T-helper 2 cell treated with Interferon-gamma antibody and Interleukin-4, amounts not matched to agents 5 μg/mL and 100 μg/mL, for 36 hours (primary cell): ENCODE measurements around the gene RAB3GAP1.

Source experiments
- DNase-seq: peaks from one replicate; pipeline ENCODE4 v3.0.0; 2021; ENCODE audit warnings: low spot score
- H3K27ac Mint-ChIP-seq: one replicate; pipeline ENCODE4 v1.8.0; 2021; ENCODE audit warnings: mild to moderate bottlenecking, mixed read lengths
- H3K27me3 Mint-ChIP-seq: one replicate; pipeline ENCODE4 v1.8.0; 2021; ENCODE audit warnings: low read depth, mixed read lengths
- H3K36me3 Mint-ChIP-seq: one replicate; pipeline ENCODE4 v1.8.0; 2021; ENCODE audit warnings: low read depth, mixed read lengths
- H3K4me1 Mint-ChIP-seq: one replicate; pipeline ENCODE4 v1.8.0; 2021; ENCODE audit warnings: low read depth, mixed read lengths
- H3K4me3 Mint-ChIP-seq: one replicate; pipeline ENCODE4 v1.8.0; 2022; ENCODE audit warnings: mild to moderate bottlenecking, moderate library complexity, mixed read lengths
- H3K9me3 Mint-ChIP-seq: one replicate; pipeline ENCODE4 v1.8.0; 2021; ENCODE audit warnings: mixed read lengths

The RAB3GAP1 gene

DNA sequence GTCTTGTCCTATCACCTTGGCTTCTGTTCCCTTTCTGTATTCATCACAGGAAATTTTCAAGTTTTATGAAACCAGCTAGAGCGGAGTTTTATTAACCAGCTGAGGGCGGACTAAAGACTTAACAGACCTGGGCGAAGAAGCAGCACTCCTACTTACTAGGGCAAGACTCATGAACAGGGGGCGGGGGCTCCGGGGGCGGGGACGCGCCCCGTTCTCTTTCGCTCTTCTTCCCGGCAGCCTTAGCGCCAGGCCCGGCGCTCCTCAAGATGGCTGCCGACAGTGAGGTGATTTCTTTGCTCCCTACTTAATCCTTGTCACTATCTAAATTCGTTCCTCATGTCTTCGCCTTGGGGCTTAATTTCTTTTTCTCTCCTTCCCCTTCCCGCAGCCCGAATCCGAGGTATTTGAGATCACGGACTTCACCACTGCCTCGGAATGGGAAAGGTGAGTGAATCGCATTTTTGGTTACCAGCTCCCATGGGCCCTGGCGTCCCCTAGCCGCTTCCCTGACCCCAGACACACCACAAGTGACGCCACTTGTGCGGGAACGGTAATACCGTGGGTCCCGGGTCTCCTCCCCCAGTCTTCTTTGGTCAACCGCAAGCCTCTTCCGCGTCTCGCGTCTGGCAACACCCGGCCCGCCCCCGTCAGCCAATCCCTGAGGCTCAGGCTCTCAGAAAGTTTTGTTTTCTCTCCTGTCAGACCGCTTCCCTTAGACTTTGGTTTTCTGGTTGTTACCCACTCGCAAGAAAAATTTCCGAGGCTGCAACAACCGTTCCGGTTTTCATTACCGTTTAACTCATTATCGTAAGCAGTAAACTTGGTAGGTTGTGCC, at the start of gene RAB3GAP1:
Gene RAB3GAP1, plus strand, starts transcription at position 251 of the 835 bp plus-strand sequence. Its CDS starts 16 bp downstream, at position 267.
- H3K27me3 Mint-ChIP-seq = peaks cover 2% of the 10 kb centered on the region
- peak; percentile 96 for DNase-seq
- peaks cover 38% of the 10 kb centered on the region for H3K4me1 Mint-ChIP-seq
- no peaks in the 10 kb centered on the region for H3K9me3 Mint-ChIP-seq
- peak within 1 kb of the TSS; percentile 100 for H3K27ac Mint-ChIP-seq
- peaks cover 17% of the 10 kb centered on the region for H3K36me3 Mint-ChIP-seq
- H3K4me3 Mint-ChIP-seq = peak within 1 kb of the TSS; percentile 98

DNA sequence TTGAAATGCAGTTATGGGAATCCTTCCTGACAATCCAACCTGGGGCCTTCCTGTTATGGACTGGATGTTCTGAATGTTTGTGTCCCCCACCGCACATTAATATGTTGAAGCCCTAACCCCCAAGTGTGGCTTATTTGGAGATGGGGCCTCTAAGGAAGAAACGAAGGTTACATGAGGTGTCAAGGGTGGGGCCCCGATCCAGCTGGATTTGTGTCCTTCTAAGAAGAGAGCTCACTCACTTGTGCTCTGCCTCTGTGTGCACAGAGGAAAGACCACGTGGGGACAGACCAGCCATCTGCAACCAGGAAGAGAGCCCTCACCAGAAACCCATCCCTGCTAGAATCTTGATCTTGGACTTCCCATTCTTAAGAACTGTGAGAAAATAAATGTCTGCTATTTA, 49.3 kb upstream of the RAB3GAP1 start:
- H3K9me3 Mint-ChIP-seq = no peaks in the 10 kb centered on the region
- no peak overlapping the region for H3K27ac Mint-ChIP-seq

DNA sequence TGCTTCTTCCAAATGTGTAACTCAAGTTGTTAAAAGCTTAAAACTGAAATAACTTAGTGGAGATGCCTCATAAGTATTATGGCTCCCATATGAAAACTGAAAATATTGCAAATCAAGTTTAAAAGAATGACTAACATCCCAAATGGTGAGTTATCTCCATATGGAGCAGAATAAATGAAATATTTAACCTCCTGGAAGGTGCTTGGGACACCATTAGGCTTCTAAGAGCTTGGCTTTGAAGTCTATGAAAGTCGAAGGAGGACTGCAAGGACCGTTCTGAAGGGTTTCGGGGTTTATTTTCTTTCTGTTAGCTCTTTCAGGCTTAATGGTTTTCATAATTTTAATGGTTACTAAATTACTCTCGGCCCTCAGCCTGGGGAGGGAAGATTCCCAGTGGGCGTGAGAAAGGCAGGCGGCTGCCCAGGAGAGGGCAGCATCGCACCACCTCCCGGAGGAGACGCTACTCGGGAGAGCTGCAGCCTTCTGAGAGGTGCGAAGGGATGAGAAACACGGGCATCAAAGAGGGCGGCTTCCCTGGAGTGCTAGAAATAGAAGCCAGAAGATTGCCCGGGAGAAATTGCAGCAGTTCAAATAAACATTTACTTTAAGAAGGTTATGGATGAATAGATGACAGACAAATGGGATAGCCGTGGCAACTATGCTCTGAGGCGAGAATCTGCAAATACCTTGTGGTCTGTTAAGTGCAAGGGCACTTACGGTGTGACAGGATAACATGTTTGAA, 47.9 kb upstream of the RAB3GAP1 start:
- peak; percentile 67 for DNase-seq
- Mint-ChIP-seq H3K27ac (no peak overlapping the region), H3K9me3 (no peaks in the 10 kb centered on the region), H3K27me3 (peaks cover 22% of the 10 kb centered on the region), H3K4me3 (no peak overlapping the region), H3K4me1 (peaks cover 5% of the 10 kb centered on the region), H3K36me3 (no peaks in the 10 kb centered on the region)

More for the DNA sequence above, 49.3 kb upstream of the RAB3GAP1 start:
- Mint-ChIP-seq H3K4me3 (no peak overlapping the region), H3K36me3 (no peaks in the 10 kb centered on the region), H3K27me3 (peaks cover 28% of the 10 kb centered on the region), H3K4me1 (peaks cover 5% of the 10 kb centered on the region)
- no peak for DNase-seq

GRCh38 chr2:135005753-135006152, 46.3 kb upstream of the RAB3GAP1 start:
- Mint-ChIP-seq H3K9me3 (no peaks in the 10 kb centered on the region), H3K4me1 (peaks cover 5% of the 10 kb centered on the region), H3K4me3 (no peak overlapping the region), H3K27me3 (peaks cover 19% of the 10 kb centered on the region), H3K36me3 (no peaks in the 10 kb centered on the region), H3K27ac (no peak overlapping the region)
- no peak for DNase-seq

DNA sequence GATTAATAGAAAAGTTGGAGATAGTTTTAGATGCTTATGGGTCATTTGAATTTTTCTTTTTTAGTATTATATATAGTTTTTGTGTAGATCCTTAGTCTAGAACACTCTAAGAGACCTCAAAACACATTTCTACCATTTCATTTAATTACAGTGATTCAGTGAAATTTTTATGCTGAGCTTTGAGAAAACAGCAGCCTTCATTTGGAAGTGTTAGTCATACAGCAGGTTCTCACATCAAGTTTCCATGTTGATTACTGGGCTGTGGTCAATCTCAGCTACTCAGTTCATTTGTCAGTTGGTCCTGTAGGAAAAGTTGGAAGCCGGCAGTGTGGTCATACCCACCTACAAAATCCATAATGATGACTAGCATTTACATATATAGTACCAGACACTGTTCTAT, 42.8 kb upstream of the RAB3GAP1 start:
- Mint-ChIP-seq H3K4me1 (peaks cover 2% of the 10 kb centered on the region), H3K27me3 (peaks cover 16% of the 10 kb centered on the region), H3K36me3 (no peaks in the 10 kb centered on the region), H3K27ac (no peak overlapping the region), H3K9me3 (no peaks in the 10 kb centered on the region), H3K4me3 (no peak overlapping the region)
- DNase-seq = no peak

- Mint-ChIP-seq H3K9me3 (no peaks in the 10 kb centered on the region), H3K4me3 (no peak overlapping the region), H3K27me3 (peaks cover 9% of the 10 kb centered on the region), H3K36me3 (no peaks in the 10 kb centered on the region), H3K4me1 (no peaks in the 10 kb centered on the region), H3K27ac (no peak overlapping the region)
- DNase-seq = no peak
Measured at GRCh38 chr2:135010200-135010942, 41.7 kb upstream of the RAB3GAP1 start.

DNA sequence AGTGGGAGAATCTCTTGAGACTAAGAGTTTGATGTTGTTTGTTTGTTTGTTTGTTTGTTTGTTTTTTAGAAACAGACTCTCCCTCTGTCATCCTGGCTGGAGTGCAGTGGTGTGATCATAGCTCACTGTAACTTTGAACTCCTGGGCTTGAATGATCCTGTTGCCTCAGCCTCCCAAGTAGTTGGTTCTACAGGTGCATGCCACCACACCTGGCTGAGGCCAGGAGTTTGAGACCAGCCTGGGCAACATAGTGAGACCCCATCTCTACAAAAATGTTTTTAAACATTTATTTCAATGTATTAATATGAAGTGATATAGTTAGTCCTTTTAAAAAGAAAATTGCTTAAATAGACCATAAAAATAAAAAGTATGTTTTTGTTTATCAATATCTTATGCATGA, 40.5 kb upstream of the RAB3GAP1 start:
- Mint-ChIP-seq H3K4me1 (no peaks in the 10 kb centered on the region), H3K9me3 (peaks cover 6% of the 10 kb centered on the region), H3K27ac (no peak overlapping the region), H3K27me3 (peaks cover 3% of the 10 kb centered on the region), H3K4me3 (no peak overlapping the region), H3K36me3 (no peaks in the 10 kb centered on the region)
- no peak for DNase-seq

DNA sequence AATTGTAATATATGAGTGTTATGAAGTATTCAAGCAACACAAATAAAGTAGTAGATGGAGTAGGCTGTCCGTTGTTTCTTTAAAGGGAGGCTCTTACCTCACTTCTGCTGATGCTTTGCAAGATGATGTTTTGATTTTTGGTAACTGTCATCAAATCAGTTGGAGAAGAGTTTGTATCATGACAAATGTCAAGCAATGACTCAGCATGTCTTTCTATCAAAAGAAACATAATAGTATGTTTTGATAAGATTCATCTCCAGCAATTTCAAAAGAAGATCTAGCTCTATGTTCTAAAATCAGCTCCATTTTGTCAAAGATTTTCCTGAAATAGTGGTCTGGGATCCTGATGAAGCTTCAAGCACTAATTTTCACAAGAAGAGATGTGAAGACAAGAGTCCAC, 30.5 kb upstream of the RAB3GAP1 start:
- Mint-ChIP-seq H3K27ac (no peak overlapping the region), H3K4me3 (no peak overlapping the region), H3K36me3 (peaks cover 2% of the 10 kb centered on the region), H3K4me1 (peaks cover 8% of the 10 kb centered on the region), H3K27me3 (no peaks in the 10 kb centered on the region), H3K9me3 (peaks cover 18% of the 10 kb centered on the region)
- DNase-seq = no peak

DNA sequence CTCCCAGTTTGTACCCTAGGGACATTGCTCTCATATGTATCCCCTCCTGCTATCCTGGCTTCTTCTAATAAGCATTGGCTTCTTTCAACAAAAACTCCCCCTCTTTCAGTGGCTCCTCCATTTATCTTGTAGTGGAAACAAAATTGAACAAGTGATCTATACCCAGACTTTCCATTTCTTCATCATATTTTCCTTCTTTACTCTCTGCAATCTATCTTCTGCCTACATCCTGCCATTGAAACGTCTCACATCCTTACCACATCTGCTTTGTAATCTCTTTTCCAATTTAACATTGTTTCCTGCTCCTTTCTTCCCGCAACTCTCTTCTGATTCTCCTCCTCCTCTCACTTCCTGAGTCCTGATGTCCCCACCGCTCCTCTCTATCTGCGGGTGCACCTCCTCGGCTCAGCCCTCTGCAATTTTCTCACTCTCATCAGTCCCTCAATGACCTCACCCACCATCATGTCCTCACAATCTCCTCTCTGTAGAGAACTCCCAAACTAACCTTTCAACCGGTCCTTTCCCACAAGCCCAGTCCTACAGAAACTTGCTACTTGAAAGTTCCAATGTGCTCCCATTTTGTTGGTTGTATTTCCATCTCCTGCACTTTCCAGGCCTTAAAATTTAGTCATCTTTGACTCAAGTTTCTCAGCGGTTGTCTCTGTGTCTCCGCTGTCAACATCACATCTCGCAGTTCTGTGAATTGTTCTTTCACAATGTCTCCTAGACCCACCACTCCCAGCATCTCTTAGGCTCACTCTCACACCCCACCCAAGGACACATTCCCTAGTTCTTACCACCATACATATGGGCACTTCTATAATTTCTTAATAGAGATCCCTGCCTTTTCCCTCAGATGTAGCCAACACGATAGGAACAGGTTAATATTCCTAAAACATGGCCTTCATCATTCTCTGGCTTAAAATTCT, 28.9 kb upstream of the RAB3GAP1 start:
- Mint-ChIP-seq H3K27me3 (no peaks in the 10 kb centered on the region), H3K4me1 (peaks cover 8% of the 10 kb centered on the region), H3K36me3 (peaks cover 2% of the 10 kb centered on the region), H3K4me3 (no peak overlapping the region), H3K27ac (no peak overlapping the region), H3K9me3 (peaks cover 14% of the 10 kb centered on the region)
- DNase-seq = no peak

DNA sequence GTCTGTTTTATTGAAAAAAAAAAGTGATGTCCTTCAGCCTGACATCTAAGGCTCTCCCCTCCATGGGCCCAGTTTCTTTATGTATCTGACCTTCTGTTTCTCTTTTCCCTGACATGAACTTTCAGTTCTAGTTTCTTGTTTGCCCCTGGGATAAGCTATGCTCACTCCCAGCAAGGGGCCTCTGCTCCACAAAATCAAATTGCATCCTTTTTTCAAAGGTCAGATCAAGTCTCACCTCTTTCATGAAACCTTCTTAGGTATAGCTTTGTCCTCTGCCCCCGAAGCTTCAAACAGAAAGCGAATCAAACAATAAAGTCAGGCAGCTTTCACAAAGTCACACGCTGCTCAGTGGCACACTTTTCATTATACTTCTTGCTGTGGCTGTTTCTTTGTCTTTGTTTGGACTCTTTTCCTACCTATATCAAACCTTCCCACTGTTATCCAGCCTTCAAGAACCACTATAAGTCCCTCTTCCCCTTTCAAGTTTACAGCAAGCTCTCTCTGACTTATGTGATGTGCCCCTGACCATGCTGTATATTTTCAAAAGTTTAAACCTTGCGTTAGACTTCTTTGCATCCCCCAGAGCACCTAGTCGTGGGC, 28.1 kb upstream of the RAB3GAP1 start:
- H3K9me3 Mint-ChIP-seq = peaks cover 14% of the 10 kb centered on the region
- no peak overlapping the region for H3K27ac Mint-ChIP-seq
- no peak overlapping the region for H3K4me3 Mint-ChIP-seq
- no peak for DNase-seq
- no peaks in the 10 kb centered on the region for H3K27me3 Mint-ChIP-seq
- peaks cover 8% of the 10 kb centered on the region for H3K4me1 Mint-ChIP-seq
- peaks cover 2% of the 10 kb centered on the region for H3K36me3 Mint-ChIP-seq

DNA sequence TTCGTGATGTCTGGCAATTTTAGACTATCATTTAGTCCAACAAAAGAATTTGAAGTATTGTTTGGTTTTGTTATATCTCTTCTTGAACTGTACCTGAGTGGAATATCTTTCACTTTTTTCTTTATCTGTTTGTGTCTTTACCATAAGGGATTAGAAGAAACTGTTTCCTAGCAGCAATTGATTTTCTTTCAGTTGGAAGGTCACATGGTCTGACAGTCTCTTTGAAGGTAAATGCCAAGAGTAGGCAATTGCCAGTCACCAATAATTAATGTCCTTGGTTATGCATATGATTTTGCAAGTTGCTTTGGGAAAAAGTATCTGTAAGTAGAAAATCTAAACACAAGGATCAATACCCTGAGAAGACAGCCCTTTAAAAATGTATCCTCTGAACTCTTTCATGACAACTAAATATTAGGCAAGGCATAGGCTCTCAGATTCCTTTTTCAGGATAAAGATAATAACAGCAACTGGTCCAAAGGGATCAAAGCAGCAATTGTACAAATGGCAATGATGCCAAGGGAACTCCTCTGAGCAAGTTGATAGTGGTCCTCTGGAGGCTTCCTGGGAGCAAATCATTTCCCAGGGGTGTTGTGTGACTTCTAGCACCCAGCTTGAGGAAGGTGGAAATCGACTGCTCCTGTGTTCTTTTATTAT, 22.5 kb upstream of the RAB3GAP1 start:
- no peak for DNase-seq
- no peak overlapping the region for H3K4me3 Mint-ChIP-seq
- no peaks in the 10 kb centered on the region for H3K27me3 Mint-ChIP-seq
- H3K27ac Mint-ChIP-seq = no peak overlapping the region
- no peaks in the 10 kb centered on the region for H3K9me3 Mint-ChIP-seq
- no peaks in the 10 kb centered on the region for H3K36me3 Mint-ChIP-seq
- H3K4me1 Mint-ChIP-seq = no peaks in the 10 kb centered on the region

- Mint-ChIP-seq H3K4me3 (no peak overlapping the region), H3K9me3 (no peaks in the 10 kb centered on the region), H3K27ac (no peak overlapping the region), H3K4me1 (no peaks in the 10 kb centered on the region), H3K27me3 (no peaks in the 10 kb centered on the region), H3K36me3 (no peaks in the 10 kb centered on the region)
- DNase-seq = no peak
Measured at GRCh38 chr2:135030826-135031225, 21.3 kb upstream of the RAB3GAP1 start.
